Camera-type eye (tissue), 1 donor: Measurements from ENCODE around the gene ITGB3BP. TPM values are rescaled to one million over a fixed set of nuclear protein-coding genes. Genes with fewer than 3 reads are reported as not detected.

ENCODE experiments used
- total RNA-seq: library from RNA; depleted of rRNA; stranded (reverse); fragments of >200 nt; gene quantifications from one replicate; pipeline ENCODE4 v1.2.3, GENCODE V29; 2014

ITGB3BP gene, protein sequence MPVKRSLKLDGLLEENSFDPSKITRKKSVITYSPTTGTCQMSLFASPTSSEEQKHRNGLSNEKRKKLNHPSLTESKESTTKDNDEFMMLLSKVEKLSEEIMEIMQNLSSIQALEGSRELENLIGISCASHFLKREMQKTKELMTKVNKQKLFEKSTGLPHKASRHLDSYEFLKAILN
- 29.1 TPM for total RNA-seq

DNA sequence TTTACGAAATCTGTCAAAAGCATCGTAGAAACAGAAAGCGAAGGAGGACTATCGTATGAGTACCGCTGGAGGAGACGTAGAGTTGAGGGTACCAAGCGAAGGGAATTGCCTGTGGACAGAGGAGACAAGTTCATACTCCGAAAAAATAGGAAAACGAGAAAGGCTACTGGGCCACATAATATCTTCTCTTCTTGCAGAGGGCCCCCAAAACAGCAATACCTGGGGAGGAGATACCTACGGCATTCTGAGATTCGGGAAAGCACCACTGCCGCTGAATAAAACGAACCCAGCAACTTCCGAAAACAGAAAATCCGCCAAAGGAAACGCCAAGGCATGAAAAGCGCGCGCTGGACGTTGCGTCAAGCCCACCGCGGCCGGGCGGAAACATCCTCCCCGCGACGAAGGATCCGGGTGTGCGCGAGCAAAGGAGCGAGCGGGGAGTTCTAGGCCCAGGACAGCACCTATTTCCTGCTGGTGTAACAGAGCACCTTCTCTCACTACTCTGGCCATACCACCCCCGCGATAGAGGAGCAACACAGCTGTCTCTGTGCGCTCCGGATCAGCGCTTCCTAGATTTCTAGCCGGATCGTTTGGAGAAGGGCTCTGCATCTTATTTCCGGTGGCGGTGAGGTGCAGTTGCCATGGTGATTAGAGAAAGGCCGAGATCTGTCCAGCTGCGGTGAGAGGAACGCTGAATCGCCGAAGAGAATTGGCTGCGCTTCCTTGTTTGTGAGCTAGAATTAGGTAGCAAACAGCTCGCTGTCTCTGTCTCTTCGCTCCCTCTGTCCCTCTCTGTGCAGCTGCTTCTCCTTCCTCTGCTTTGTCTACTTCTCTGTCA lies at the start of gene ITGB3BP, which contains the start of gene EFCAB7:
Gene ITGB3BP, minus strand, starts transcription at position 335 of the 838 bp plus-strand sequence. Its CDS starts 92 bp downstream, at position 243.
Gene EFCAB7, plus strand, starts transcription at position 635 of the 838 bp plus-strand sequence. CDS start 2,048 bp downstream, outside the sequence.

Other genes with a start within 250 kb of the ITGB3BP start
- 1.9 TPM for gene FOXD3, start 200.7 kb downstream of the ITGB3BP start, total RNA-seq
- gene ALG6, start 155.6 kb downstream of the ITGB3BP start, total RNA-seq, result 27.1 TPM
- gene EFCAB7, start 300 bp upstream of the ITGB3BP start, total RNA-seq, result 48.9 TPM
- gene PGM1, start 70.2 kb upstream of the ITGB3BP start, total RNA-seq, result 55.1 TPM